ENCODE results near the gene NDUFA3.

DNA sequence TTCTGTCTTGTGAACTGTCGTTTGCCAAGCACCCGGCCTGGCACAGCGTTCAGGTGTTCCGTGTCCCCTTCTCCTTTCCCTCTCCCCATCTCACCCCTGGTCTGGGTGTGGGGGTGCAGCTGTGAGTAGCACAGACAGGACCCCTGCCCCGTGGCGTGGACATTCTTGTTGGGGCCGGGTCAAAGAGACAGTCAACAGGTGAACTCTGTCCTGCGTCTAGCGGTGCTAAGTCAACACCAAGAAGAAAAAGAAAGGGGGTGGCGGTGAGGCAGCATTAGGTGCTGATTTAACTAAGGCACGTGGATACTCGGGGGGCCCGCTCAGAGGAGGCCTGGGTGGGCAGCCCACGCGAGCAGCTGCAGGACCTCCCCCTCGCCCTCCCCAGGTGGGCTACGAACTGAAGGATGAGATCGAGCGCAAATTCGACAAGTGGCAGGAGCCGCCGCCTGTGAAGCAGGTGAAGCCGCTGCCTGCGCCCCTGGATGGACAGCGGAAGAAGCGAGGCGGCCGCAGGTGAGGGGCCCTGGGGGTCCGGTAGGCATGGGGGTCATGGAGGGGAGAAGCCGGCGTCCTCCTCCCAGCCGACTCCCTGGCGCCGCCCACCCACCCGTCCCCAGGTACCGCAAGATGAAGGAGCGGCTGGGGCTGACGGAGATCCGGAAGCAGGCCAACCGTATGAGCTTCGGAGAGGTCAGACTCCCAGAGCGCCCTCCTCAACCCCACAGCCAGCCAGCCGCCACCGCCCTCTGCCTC lies 25.2 kb downstream of the NDUFA3 start:
- no peak for TF ChIP-seq CTCF (IDR thresholded peaks at IDR 0.05)
- no peak for TF ChIP-seq POLR2A (IDR thresholded peaks at IDR 0.05)

Data from heart left ventricle (tissue), 13 donors.